HG03066 (cell line): ENCODE results near the gene PIK3CD.
"Not testable (repeated sequence)": the region's sequence is repeated elsewhere in the genome, so short reads cannot be mapped to it uniquely, and the experiment has no call there.

Source experiments
- ATAC-seq: cut with Tn5 transposase; IDR thresholded peaks from one replicate; pipeline ENCODE4 v1.9.1; 2021; ENCODE audit warnings: low read depth; ENCODE audit not compliant: unreplicated experiment

PIK3CD gene

DNA sequence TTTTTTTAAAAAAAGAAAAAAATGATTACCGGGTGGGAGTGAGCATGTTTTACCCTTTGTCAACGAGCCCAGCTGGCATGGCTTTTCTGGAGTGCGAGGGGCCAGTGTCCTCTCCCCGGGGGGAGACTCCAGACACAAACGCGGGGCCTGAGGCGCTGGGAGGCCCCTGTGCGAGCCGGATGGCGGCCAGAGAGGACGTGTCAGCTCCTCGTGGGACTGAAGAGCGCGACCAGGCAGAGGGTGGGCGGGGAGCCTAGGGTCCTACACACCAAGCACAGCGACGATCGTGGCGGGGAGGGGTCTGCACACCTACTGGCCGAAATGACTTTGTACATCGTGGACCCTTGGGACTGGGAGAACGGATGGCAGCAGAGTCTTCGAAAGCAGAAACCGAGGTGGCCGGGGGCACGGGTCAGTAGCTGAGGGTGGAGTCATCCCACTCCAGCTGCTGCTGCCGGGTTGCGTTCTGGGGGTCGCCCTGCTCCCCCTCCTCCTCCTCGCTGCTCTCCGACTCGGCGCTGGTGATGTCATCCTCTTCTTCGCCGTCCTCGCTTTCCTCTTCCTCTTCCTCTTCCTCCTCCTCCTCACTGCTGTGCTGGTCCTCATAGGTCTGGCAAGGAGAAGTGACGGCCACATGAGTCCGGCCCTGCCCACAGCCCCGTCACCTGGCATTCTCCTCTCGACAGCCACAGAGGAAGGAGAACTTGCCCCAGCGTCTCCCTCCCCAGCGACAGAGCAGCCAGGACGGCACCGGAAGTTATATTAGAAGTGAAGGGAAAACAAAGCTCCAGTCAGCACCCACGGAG, 78.8 kb downstream of the PIK3CD start:
- ATAC-seq = no peak

GRCh38 chr1:9731051-9731537, 79.6 kb downstream of the PIK3CD start:
- no peak for ATAC-seq

DNA sequence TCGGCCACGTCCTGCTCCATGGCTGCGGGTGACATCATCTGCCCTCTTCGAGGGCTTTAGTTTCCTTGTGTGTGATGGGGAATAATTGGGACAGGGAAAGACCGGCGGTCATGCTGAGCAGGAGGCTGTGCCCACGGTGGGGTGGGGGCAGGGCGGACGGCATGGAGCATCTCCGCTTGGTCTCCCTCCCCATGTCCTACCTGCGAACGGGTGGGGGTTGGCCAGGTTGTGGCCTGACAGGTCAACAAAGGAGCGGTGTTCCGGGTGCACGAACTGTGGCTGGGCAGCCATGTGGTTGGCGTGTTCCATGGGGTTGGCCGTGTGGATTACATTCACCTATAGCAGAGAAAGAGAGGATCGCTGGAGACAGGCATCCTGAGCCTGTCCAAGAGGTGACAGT, 80.0 kb downstream of the PIK3CD start:
- no peak for ATAC-seq

DNA sequence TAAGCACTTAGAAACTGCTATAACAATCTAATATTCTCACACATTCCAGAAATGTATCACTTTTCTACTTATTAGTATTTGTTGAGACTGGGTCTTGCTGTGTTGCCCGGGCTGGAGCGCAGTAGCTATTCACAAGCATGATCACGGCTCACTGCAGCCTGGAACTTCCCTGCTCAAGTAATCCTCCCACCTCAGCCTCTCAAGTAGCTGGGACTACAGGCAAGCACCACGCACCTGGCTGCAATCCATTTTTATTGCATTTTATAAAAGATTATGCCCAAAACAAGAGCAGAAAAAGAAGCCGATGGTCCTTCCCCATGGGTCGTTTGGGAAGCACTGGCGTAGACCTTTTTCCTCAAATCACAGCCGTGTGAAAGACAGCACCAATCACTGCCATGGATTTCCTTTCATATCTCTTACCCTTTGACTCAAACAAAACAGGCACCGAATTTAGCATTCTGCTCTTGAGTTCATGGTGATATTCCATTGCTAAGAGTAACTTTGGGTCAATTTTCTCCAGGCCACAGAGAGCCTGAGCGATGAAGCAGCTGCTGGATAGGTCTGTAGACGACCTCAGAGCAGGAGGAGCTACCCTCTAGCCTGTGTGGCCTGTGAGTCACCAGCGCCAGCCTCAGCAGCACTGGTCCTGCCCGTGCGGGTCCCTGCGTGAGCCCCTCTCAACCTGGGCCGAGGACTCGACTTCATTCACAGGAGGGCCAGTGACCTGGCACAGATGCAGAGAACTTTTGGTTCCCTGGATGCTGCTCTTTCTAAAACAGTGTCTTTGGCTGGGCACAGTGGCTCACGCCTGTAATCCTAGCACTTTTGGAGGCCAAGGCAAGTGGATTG, 80.8 kb downstream of the PIK3CD start:
- no peak for ATAC-seq

DNA sequence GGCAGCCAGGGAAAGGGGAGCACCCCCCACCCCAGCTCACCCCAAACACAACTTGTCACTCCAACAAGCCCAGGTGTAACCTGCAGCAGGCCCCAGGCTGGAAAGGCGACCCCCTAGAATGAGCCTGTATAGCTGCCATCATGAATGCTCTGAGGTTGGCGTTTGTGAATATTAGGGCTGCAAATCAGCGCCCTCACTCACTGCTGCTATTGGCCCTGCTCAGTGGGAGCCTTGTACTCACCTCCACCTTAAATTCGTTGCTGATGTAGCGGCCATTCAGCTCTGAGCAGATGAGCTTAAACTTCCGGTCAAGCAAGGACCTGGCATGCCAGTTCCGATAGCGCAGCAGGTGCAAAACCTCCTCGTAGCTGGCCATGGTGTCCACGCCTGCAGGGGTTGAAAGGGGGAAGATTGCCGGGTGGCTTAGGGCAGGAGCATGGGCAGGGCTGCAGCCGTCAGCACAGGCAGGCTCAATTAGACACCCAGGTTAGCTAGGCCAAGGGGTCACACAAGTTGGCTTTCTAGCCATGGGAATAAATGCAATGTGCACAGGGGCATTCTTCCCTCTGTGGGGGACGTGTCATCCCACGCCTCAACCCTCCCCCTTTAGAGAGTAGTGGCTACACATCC, 81.7 kb downstream of the PIK3CD start:
- no peak for ATAC-seq

GRCh38 chr1:9735800-9736199, 84.3 kb downstream of the PIK3CD start:
- no peak for ATAC-seq

DNA sequence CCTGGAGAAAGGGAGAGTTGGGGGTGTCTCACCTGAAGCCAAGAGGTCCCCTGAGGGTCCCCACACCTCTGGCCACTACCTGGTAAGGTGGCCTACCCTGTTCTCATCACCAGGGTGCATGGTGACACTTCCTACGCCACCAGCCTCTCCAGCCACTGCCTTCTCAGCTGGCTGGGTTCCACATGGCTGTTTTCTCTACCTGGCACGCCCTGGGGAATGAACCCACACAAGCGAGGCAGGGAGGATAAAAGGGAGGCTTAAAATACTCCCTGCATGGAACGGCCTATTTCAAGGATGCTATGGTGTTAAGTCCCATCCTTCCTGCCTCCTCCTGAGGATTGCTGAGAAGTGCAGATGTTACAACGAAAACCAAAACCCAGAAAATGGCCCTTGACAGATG, 84.7 kb downstream of the PIK3CD start:
- ATAC-seq = no peak

DNA sequence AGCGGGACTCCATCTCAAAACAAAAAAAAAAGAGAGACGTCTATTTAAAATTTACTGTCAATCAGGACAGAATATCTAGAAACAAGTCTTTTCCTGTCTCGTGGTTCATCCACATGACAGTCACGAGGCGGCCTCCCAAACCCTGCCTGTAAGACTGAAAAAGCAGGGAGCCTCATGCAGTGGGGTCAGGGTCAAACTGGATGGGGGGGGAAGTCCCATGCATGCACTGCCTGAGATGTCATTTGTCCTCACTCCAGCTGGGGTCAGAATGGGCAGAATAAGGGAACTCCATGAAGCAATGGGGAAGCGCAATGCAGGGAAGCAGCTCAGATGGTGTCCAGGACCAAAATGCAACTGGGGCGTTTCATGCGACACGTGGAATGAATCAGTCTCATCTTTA, 85.5 kb downstream of the PIK3CD start:
- ATAC-seq = no peak

DNA sequence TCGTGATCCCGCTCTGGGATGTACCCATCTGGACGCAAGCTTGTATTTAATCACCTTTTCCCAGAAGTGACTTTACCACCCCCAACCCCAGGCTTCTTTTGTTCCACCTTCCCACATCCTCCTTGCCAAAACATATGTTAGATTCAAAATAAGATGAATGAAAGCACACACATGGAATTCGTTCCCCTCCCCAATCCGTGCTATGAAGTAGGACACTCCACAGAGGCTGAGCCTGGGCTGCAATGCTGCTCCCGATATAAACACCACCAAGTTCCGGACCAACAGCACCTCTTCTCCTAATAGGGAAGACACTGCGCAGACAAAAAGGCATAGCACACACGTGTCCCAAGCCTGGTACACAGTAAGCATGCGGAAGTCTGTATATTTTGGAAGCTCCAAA, 86.1 kb downstream of the PIK3CD start:
- ATAC-seq = no peak

DNA sequence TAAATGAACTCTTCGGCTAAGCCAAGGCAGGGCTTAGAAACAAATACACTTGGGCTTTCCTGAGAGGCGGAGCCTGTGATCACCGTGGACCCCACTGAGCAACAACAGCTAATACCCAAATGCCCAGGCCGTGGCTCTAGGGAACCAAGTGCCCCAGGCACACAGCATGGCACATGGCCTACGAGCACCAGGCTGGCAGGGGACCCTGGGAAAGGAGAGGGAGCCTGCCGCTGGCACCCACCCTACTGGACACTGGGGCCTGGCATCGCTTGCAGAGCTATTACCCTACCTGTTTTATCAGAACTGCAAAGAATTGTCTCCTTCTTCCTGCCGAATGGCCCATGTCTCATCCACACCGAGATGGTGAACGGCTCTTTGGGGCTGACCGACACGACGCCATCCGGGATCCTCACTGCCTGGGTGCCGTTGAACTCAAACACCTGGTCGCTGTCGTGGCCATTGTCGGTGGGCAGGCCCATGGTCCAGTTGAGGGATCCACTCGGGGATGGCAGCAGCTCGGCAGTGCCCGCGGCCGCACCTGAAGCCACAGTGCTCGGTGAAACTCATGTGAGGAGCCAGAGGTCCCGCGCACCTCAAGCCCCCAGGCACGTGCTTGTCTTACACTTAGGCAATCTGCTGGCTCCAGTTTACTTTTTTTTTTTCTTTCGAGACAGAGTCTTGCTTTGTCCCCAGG, 92.7 kb downstream of the PIK3CD start:
- no peak for ATAC-seq

- ATAC-seq = no peak
Observed at GRCh38 chr1:9746211-9746610, 94.7 kb downstream of the PIK3CD start.

- ATAC-seq = no peak
Observed at GRCh38 chr1:9746651-9747050, 95.1 kb downstream of the PIK3CD start.

DNA sequence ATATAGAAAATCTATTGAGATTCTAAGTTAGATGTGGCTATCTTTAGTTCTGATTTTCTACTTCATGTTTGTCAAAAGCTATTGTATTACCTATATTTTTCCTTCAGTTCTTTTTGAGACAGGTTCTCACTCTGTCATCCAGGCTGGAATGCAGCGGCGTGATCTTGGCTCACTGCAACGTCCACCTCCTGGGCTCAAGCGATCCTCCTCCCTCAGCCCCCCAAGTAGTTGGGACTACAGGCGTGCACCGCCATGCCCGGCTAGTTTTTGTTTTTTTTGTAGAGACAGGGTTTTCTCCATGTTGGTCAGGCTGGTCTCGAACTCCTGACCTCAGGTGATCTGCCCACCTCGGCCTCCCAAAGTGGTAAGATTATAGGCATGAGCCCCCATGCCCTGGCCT, 96.9 kb downstream of the PIK3CD start:
- ATAC-seq = not testable (repeated sequence)

DNA sequence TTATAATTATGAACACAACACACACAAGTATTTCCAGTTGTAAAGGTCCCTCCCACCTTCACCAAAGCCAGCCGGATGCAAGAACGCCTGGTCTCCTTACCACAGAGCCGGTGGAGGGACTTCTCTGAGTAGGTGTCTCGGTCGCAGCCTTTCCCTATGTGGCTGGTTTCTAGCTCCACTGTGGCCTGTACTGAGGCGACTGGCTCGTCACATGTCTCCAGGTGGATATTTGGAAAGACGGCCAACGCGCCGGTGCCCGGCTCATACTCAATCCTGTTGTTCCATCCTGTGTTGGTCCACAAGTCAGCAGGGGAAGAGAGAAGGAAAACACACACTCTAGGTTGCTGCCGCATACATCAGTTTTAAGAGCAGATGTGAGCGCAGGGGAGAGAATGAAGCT, 97.8 kb downstream of the PIK3CD start:
- ATAC-seq = no peak

DNA sequence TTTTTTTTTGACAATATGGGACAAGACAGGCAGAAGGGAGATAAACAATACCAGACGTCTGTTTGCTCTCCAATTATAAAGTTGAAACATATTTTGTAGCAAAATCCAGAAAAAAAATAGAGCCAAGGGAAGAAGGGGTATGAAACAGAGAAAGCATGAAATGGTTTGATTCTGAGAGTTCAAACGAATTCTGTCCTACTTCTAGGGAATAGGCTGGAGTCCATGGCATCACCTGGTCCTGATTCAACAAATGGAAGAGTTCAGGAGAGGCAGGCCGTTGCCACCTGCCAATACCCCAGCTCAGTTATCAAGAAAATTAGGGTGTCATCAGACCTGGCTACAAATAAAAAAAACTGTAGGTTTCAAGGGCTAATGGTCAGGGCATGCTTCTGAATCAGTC, 100.4 kb downstream of the PIK3CD start:
- ATAC-seq = no peak

DNA sequence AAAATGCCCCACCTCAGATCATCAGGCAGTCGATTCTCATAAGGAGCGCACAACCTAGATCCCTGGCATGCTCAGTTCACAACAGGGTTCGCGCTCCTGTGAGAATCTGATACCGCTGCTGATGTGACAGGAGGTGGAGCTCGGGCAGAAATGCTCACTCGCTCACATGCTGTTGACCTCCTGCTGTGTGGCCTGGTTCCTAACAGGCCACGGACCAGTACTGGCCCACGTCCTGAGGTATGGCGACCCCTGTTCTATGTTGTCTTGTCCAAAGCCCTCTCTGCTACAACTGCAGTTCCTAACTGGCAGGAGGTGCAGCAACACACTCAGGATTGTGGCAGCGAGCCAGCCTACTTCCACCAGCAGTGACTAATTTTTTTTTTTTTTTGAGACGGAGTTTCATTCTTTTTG, 101.6 kb downstream of the PIK3CD start:
- no peak for ATAC-seq

DNA sequence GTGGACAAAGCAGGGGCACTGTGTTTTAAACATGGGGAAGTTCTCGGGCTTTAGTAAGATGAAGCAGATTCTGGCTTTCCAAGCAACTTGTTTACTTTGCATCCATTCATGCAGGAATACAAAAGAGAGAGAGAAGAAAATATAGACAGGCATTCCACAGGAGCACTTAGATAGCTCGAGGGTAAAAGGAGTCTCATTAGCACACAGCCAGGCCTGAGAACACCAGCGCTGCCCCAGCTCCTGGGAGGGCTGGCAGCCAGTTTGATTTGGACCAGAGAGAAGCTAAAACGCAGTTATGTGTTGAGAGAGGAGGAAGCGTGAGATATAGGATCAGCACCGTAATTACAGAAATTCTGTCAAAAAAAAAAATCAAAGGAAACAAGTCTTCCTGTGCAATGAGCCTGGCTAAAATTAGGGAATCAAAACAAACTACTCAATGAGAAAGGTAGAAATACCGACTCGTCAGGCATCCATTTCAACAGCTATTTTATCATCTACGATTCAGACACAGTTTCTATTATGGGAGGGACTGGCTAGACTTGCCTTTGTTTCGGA, 104.0 kb downstream of the PIK3CD start:
- ATAC-seq = no peak

GRCh38 chr1:9758559-9759121, 107.1 kb downstream of the PIK3CD start:
- no peak for ATAC-seq

- ATAC-seq = no peak
Observed at GRCh38 chr1:9759939-9760338, 108.4 kb downstream of the PIK3CD start.

- ATAC-seq = no peak
Observed at GRCh38 chr1:9760824-9761223, 109.3 kb downstream of the PIK3CD start.
